Astrocyte (in vitro differentiated cells and primary cell): ENCODE results near the gene C9orf43. TPM values are rescaled to one million over a fixed set of nuclear protein-coding genes. Genes with fewer than 3 reads are reported as not detected.

Experiments used
- DNase-seq: peaks from one replicate; pipeline ENCODE4 v3.0.0-alpha.2; 2010; ENCODE audit warnings: low read depth
- FAIRE-seq: peaks from 2 replicates; lab custom pipeline; 2011; peaks lifted over from hg19 to GRCh38; lab: Jason Lieb, UNC
- H2AFZ ChIP-seq: 2 replicates; pipeline ENCODE4 v1.6.0; 2012; ENCODE audit warnings: low read depth, low read length, inconsistent platforms
- H3K27ac ChIP-seq: 2 replicates; pipeline ENCODE4 v1.5.1; 2011; ENCODE audit warnings: low read depth, low read length, inconsistent platforms
- H3K27me3 ChIP-seq: 2 replicates; pipeline ENCODE4 v1.6.0; 2011; ENCODE audit warnings: low read length, inconsistent platforms; ENCODE audit not compliant: insufficient read depth
- H3K36me3 ChIP-seq: 2 replicates; pipeline ENCODE4 v1.5.1; 2011; ENCODE audit warnings: low read length, inconsistent platforms; ENCODE audit not compliant: insufficient read depth
- H3K4me1 ChIP-seq: 2 replicates; pipeline ENCODE4 v1.5.1; 2011; ENCODE audit warnings: low read length, inconsistent platforms; ENCODE audit not compliant: insufficient read depth
- H3K4me2 ChIP-seq: 2 replicates; pipeline ENCODE4 v1.6.0; 2012; ENCODE audit warnings: low read length, inconsistent platforms
- H3K4me3 ChIP-seq: 2 replicates; pipeline ENCODE4 v1.5.1; 2011; ENCODE audit warnings: low read depth, mild to moderate bottlenecking, low read length, inconsistent platforms; ENCODE audit not compliant: insufficient read depth
- H3K79me2 ChIP-seq: 2 replicates; pipeline ENCODE4 v1.6.0; 2012; ENCODE audit warnings: mild to moderate bottlenecking, low read length, inconsistent platforms; ENCODE audit not compliant: insufficient read depth
- H3K9ac ChIP-seq: 2 replicates; pipeline ENCODE4 v1.6.0; 2012; ENCODE audit warnings: mild to moderate bottlenecking, low read length, inconsistent platforms
- H3K9me3 ChIP-seq: 2 replicates; pipeline ENCODE4 v1.5.1; 2012; ENCODE audit warnings: low read depth, mild to moderate bottlenecking, low read length, inconsistent platforms; ENCODE audit not compliant: insufficient read depth
- H4K20me1 ChIP-seq: 2 replicates; pipeline ENCODE4 v1.6.0; 2012; ENCODE audit warnings: low read length, inconsistent platforms; ENCODE audit not compliant: insufficient read depth
- H3K27ac Mint-ChIP-seq: one replicate; pipeline ENCODE4 v1.8.0; 2021; ENCODE audit warnings: mild to moderate bottlenecking, mixed read lengths; ENCODE audit not compliant: unreplicated experiment
- H3K27me3 Mint-ChIP-seq: one replicate; pipeline ENCODE4 v1.8.0; 2021; ENCODE audit warnings: low read depth, mixed read lengths; ENCODE audit not compliant: unreplicated experiment
- H3K36me3 Mint-ChIP-seq: one replicate; pipeline ENCODE4 v1.8.0; 2021; ENCODE audit warnings: low read depth, mixed read lengths; ENCODE audit not compliant: unreplicated experiment
- H3K4me1 Mint-ChIP-seq: one replicate; pipeline ENCODE4 v1.8.0; 2021; ENCODE audit warnings: low read depth, mixed read lengths; ENCODE audit not compliant: unreplicated experiment
- H3K4me3 Mint-ChIP-seq: one replicate; pipeline ENCODE4 v1.8.0; 2021; ENCODE audit warnings: mild to moderate bottlenecking, moderate library complexity, mixed read lengths; ENCODE audit not compliant: unreplicated experiment
- H3K9me3 Mint-ChIP-seq: one replicate; pipeline ENCODE4 v1.8.0; 2021; ENCODE audit warnings: mild to moderate bottlenecking, mixed read lengths; ENCODE audit not compliant: unreplicated experiment
- CTCF ChIP-seq: IDR thresholded peaks from 2 replicates; pipeline ENCODE4 v1.5.1; 2011; ENCODE audit warnings: low read depth, mild to moderate bottlenecking, inconsistent platforms, low read length, moderate library complexity; ENCODE audit not compliant: insufficient read depth
- EZH2 ChIP-seq: IDR thresholded peaks from 2 replicates; pipeline ENCODE4 v1.6.1; 2012; ENCODE audit warnings: mild to moderate bottlenecking, low read length, inconsistent platforms; ENCODE audit not compliant: insufficient read depth
- total RNA-seq: library from RNA; stranded (reverse); gene quantifications from 2 replicates; pipeline ENCODE4 v1.2.1, GENCODE V29; 2021

C9orf43 gene
- total RNA-seq, 1 donor from 2014 or later = 0.66 TPM

- Histone ChIP-seq H3K4me2 (peak overlapping the region; percentile 53), H3K4me1 (peaks cover 24% of the 10 kb centered on the region), H3K79me2 (peaks cover 14% of the 10 kb centered on the region), H3K36me3 (no peaks in the 10 kb centered on the region), H3K27ac (no peak overlapping the region), H3K4me3 (no peak overlapping the region), H2AFZ (no peak overlapping the region), H3K27me3 (no peaks in the 10 kb centered on the region), H3K9me3 (no peaks in the 10 kb centered on the region), H4K20me1 (peaks cover 22% of the 10 kb centered on the region), H3K9ac (peak overlapping the region; percentile 32)
- Mint-ChIP-seq H3K27ac (peak overlapping the region; percentile 41), H3K4me3 (peak overlapping the region; percentile 55), H3K9me3 (no peaks in the 10 kb centered on the region), H3K36me3 (no peaks in the 10 kb centered on the region), H3K4me1 (peaks cover 37% of the 10 kb centered on the region), H3K27me3 (no peaks in the 10 kb centered on the region)
- FAIRE-seq = no peak
- DNase-seq = peak; percentile 62
- TF ChIP-seq EZH2 (no peak), CTCF (no peak)
Observed at GRCh38 chr9:113398796-113399195, 11.8 kb upstream of the C9orf43 start.

- H3K27me3 ChIP-seq = no peaks in the 10 kb centered on the region
- FAIRE-seq (no peak), DNase-seq (no peak)
- peak overlapping the region; percentile 92 for H3K4me2 ChIP-seq
- no peak overlapping the region for H2AFZ ChIP-seq
- H3K4me3 ChIP-seq = no peak overlapping the region
- H4K20me1 ChIP-seq = peaks cover 22% of the 10 kb centered on the region
- Mint-ChIP-seq H3K27me3 (no peaks in the 10 kb centered on the region), H3K4me3 (peak overlapping the region; percentile 94), H3K4me1 (peaks cover 37% of the 10 kb centered on the region), H3K27ac (peak overlapping the region; percentile 41), H3K9me3 (no peaks in the 10 kb centered on the region), H3K36me3 (no peaks in the 10 kb centered on the region)
- no peaks in the 10 kb centered on the region for H3K9me3 ChIP-seq
- H3K4me1 ChIP-seq = peaks cover 24% of the 10 kb centered on the region
- H3K79me2 ChIP-seq = peaks cover 14% of the 10 kb centered on the region
- no peak for TF ChIP-seq CTCF
- no peak for TF ChIP-seq EZH2
- H3K9ac ChIP-seq = no peak overlapping the region
- H3K27ac ChIP-seq = no peak overlapping the region
- H3K36me3 ChIP-seq = no peaks in the 10 kb centered on the region
Observed at GRCh38 chr9:113399646-113400200, 10.8 kb upstream of the C9orf43 start.
